A673 (cell line): ENCODE results near the gene TRMT10B. TPM values are rescaled to one million over a fixed set of nuclear protein-coding genes. Genes with fewer than 3 reads are reported as not detected.

Source experiments
- BruUV-seq: library from RNA; stranded (reverse); fragments of 400-500 nt; replicated peaks from 2 replicates; lab custom pipeline; 2021; lab: Mats Ljungman, UMichigan
- CTCF ChIA-PET: fragments of 300-600 bp; sonication (Branson Sonifier 250); formaldehyde crosslinking; loops from one replicate; lab custom pipeline; 2022; ENCODE audit warnings: antibody characterized with exemption; lab: Charles Lee
- POLR2A ChIA-PET: fragments of 300-600 bp; sonication (Branson Sonifier 250); formaldehyde crosslinking; loops from one replicate; lab custom pipeline; 2022; ENCODE audit warnings: antibody characterized with exemption; ENCODE audit not compliant: low non-redundant PET; lab: Charles Lee
- DNase-seq: peaks from one replicate; pipeline ENCODE4 v3.0.0-alpha.2; 2015; ENCODE audit warnings: low spot score
- H3K27ac ChIP-seq: fragments of 200-600 bp; sonication (generic); 2 replicates; pipeline ENCODE4 v1.5.1; 2016; ENCODE audit warnings: mixed run types, low read depth, mild to moderate bottlenecking, mixed read lengths, antibody characterized with exemption, low read length; ENCODE audit not compliant: poor library complexity, severe bottlenecking
- H3K27me3 ChIP-seq: fragments of 200-600 bp; sonication (generic); replicated peaks from 2 replicates; pipeline ENCODE4 v1.6.1; 2017; ENCODE audit warnings: mixed run types, low read depth, mild to moderate bottlenecking, mixed read lengths, antibody characterized with exemption, low read length; ENCODE audit not compliant: insufficient read depth, poor library complexity
- H3K36me3 ChIP-seq: fragments of 200-600 bp; sonication (generic); 2 replicates; pipeline ENCODE4 v1.6.1; 2016; ENCODE audit warnings: mixed run types, mild to moderate bottlenecking, mixed read lengths, antibody characterized with exemption, low read length; ENCODE audit not compliant: insufficient read depth, poor library complexity, severe bottlenecking
- H3K4me1 ChIP-seq: fragments of 200-600 bp; sonication (generic); 2 replicates; pipeline ENCODE4 v1.6.1; 2017; ENCODE audit warnings: mixed run types, mild to moderate bottlenecking, mixed read lengths, antibody characterized with exemption, low read length; ENCODE audit not compliant: insufficient read depth, poor library complexity, severe bottlenecking
- H3K4me3 ChIP-seq: fragments of 200-600 bp; sonication (generic); 2 replicates; pipeline ENCODE4 v1.5.1; 2016; ENCODE audit warnings: low read depth, mixed run types, mild to moderate bottlenecking, mixed read lengths, low read length; ENCODE audit not compliant: poor library complexity, severe bottlenecking
- H3K9me3 ChIP-seq: fragments of 200-600 bp; sonication (generic); 2 replicates; pipeline ENCODE4 v1.6.1; 2016; ENCODE audit warnings: mixed run types, low read depth, mild to moderate bottlenecking, mixed read lengths, antibody characterized with exemption, low read length; ENCODE audit not compliant: poor library complexity, severe bottlenecking
- CTCF ChIP-seq: fragments of 300-800, 200-600 bp; sonication (generic); conservative IDR thresholded peaks from 2 replicates; pipeline ENCODE4 v1.5.1; 2017; ENCODE audit warnings: low read depth, mild to moderate bottlenecking, antibody characterized with exemption, low read length, moderate library complexity, mixed read lengths
- EZH2 ChIP-seq: fragments of 200-600 bp; sonication (generic); IDR thresholded peaks from 2 replicates; pipeline ENCODE4 v1.6.1; 2017; ENCODE audit warnings: borderline replicate concordance, low read depth, mild to moderate bottlenecking, mixed read lengths, antibody characterized with exemption, low read length; ENCODE audit not compliant: poor library complexity, severe bottlenecking
- intact Hi-C: fragments of 100-400 bp; cut with micrococcal nuclease; formaldehyde crosslinking; loops from one replicate; pipeline ENCODE4 v1.10.0; 2022; ENCODE audit not compliant: unreplicated experiment
- total RNA-seq: library from RNA; stranded (reverse); gene quantifications from 2 replicates; pipeline ENCODE4 v1.2.3, GENCODE V29; 2021

The TRMT10B gene
- total RNA-seq, 1 experiment from 2014 or later, result 7.8 TPM

GRCh38 chr9:37784616-37785483, 31.2 kb downstream of the TRMT10B start, which contains the start of gene EXOSC3:
Gene EXOSC3 (minus strand): TSS chr9:37785064. CDS start chr9:37785044, 20 bp downstream.
- CTCF ChIA-PET, result interaction anchor here (0.6 to 0.7 kb wide), 2 partner anchors 36 to 37 kb away, joined by 3 read pairs; no protein-coding TSS in a partner anchor
- BruUV-seq, result no TSS peak
- DNase-seq, result peak; percentile 94
- peak within 1 kb of the TSS; percentile 85 for H3K27ac ChIP-seq
- intact Hi-C loops, result no loop called here
- no peaks in the 10 kb centered on the region for H3K9me3 ChIP-seq
- H3K27me3 ChIP-seq, result no peaks in the 10 kb centered on the region
- H3K4me3 ChIP-seq, result peak within 1 kb of the TSS; percentile 85
- POLR2A ChIA-PET, result interaction anchor here (0.6 kb wide), 1 partner anchor 25 kb away, joined by 8 read pairs; no protein-coding TSS in a partner anchor
- TF ChIP-seq EZH2, result no peak
- TF ChIP-seq CTCF, result no peak
- peaks cover 18% of the 10 kb centered on the region for H3K4me1 ChIP-seq
- H3K36me3 ChIP-seq, result peaks cover 38% of the 10 kb centered on the region

GRCh38 chr9:37787059-37787458, 33.5 kb downstream of the TRMT10B start:
- intact Hi-C loops, result no loop called here
- ChIA-PET POLR2A (no interaction called here), CTCF (interaction anchor here (0.7 kb wide), 1 partner anchor 191 kb away, joined by 3 read pairs; no protein-coding TSS in a partner anchor)
- Histone ChIP-seq H3K4me3 (no peak overlapping the region), H3K27me3 (no peaks in the 10 kb centered on the region), H3K9me3 (no peaks in the 10 kb centered on the region), H3K27ac (no peak overlapping the region), H3K36me3 (peaks cover 16% of the 10 kb centered on the region), H3K4me1 (peaks cover 18% of the 10 kb centered on the region)
- no peak for DNase-seq
- TF ChIP-seq CTCF (no peak), EZH2 (no peak)
- no TSS peak for BruUV-seq

- Histone ChIP-seq H3K27me3 (no peaks in the 10 kb centered on the region), H3K4me1 (peaks cover 9% of the 10 kb centered on the region), H3K4me3 (no peak overlapping the region), H3K27ac (no peak overlapping the region), H3K9me3 (no peaks in the 10 kb centered on the region), H3K36me3 (peaks cover 3% of the 10 kb centered on the region)
- DNase-seq, result no peak
- ChIA-PET POLR2A (no interaction called here), CTCF (no interaction called here)
- BruUV-seq, result no TSS peak
- TF ChIP-seq EZH2 (no peak), CTCF (no peak)
- intact Hi-C loops, result no loop called here
Measured at GRCh38 chr9:37788332-37788731, 34.7 kb downstream of the TRMT10B start.
